ENCODE measurements around the gene FANCE. TPM values are rescaled to one million over a fixed set of nuclear protein-coding genes. Genes with fewer than 3 reads are reported as not detected.

The FANCE gene
- total RNA-seq (2022) (10.4 and 10.9 TPM in 2 replicates), Bru-seq, nascent RNA (percentile 58 among the genes with signal in this experiment), BruChase-seq, experiment 1, labeled RNA remaining after a 6-hour chase (percentile 54 among the genes with signal in this experiment), BruChase-seq, experiment 2, labeled RNA remaining after a 2-hour chase (percentile 59 among the genes with signal in this experiment)
- long read RNA-seq, partial matches to known transcripts: 1 of 35 reads
- long read RNA-seq, other reads (novel, unspliced or antisense): 32 of 35 reads

DNA sequence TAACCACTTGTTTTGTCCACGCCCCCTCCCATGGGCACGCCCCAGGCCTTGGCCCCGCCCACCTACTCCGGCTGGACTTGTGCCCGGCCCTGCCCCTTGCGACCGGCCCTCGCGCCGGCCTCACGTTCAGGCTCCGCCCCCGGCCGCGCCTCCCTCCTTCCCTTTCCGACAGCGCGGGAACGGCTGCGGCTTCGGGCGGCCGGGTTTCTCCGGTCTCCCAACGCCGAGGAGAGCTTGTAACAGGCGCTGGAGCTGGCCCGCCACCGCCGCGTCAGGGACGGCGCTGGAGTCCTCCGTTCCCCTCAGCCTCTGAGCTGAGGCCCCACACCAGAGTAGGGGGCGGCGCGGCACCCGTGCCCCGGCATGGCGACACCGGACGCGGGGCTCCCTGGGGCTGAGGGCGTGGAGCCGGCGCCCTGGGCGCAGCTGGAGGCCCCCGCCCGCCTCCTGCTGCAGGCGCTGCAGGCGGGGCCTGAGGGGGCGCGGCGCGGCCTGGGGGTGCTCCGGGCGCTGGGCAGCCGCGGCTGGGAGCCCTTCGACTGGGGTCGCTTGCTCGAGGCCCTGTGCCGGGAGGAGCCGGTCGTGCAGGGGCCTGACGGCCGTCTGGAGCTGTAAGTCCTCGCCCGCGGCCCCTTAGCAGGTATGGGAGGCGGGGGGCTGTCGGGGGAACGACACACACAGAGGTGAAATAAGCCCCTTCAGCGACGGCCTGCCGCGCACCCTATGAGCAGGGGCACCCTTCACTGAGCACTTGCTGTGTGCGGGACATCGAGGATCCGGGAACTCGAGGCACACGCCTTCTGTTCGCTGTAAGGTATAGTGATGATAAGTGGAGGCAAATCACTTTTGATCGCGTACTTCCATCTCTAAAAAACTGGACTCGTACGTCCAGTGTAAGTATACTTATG lies at the start of gene FANCE:
FANCE (plus strand) TSS at position 156 of the 908 bp plus-strand sequence; CDS start at position 364, 208 bp downstream.
- peak within 1 kb of the TSS; percentile 79 for H3K4me3 Mint-ChIP-seq (ENCODE audit: low read depth, unreplicated experiment)
- CTCF ChIA-PET: interaction anchor here (0.7 to 1.4 kb wide), 5 partner anchors 16 to 159 kb away, joined by 3 to 6 read pairs (median 4); partner anchors contain the start of genes PPARD and RPL10A
- no peak within 1 kb of the TSS for H3K27ac Mint-ChIP-seq (ENCODE audit: unreplicated experiment)
- no TSS peak for BruUV-seq (replicated peaks)
- TF ChIP-seq CTCF (IDR thresholded peaks at IDR 0.05; ENCODE audit: unreplicated experiment): no peak
- peaks cover 26% of the 10 kb centered on the region for H3K4me1 Mint-ChIP-seq (ENCODE audit: low read depth, unreplicated experiment)
- peaks cover 27% of the 10 kb centered on the region for H3K27me3 Mint-ChIP-seq (ENCODE audit: unreplicated experiment)
- H3K9me3 Mint-ChIP-seq (ENCODE audit: low read depth, unreplicated experiment): no peaks in the 10 kb centered on the region
- H3K36me3 Mint-ChIP-seq (ENCODE audit: insufficient read depth, unreplicated experiment): peaks cover 19% of the 10 kb centered on the region
- intact Hi-C loops (cut with micrococcal nuclease; ENCODE audit: unreplicated experiment): loop anchor here (5.0 kb wide), 1 partner anchor 60 kb away; no protein-coding TSS in a partner anchor
- peak; percentile 99 for DNase-seq

GRCh38 chr6:35402856-35403191 lies 49.3 kb upstream of the FANCE start:
- Mint-ChIP-seq H3K27me3 (ENCODE audit: unreplicated experiment) (no peaks in the 10 kb centered on the region), H3K27ac (ENCODE audit: unreplicated experiment) (peak overlapping the region; percentile 9), H3K36me3 (ENCODE audit: insufficient read depth, unreplicated experiment) (peaks cover 9% of the 10 kb centered on the region), H3K4me1 (ENCODE audit: low read depth, unreplicated experiment) (peaks cover 38% of the 10 kb centered on the region), H3K9me3 (ENCODE audit: low read depth, unreplicated experiment) (no peaks in the 10 kb centered on the region), H3K4me3 (ENCODE audit: low read depth, unreplicated experiment) (peak overlapping the region; percentile 5)
- BruUV-seq (replicated peaks): no TSS peak
- intact Hi-C loops (cut with micrococcal nuclease; ENCODE audit: unreplicated experiment): no loop called here
- CTCF ChIA-PET: no interaction called here
- no peak for TF ChIP-seq CTCF (IDR thresholded peaks at IDR 0.05; ENCODE audit: unreplicated experiment)
- DNase-seq: no peak

DNA sequence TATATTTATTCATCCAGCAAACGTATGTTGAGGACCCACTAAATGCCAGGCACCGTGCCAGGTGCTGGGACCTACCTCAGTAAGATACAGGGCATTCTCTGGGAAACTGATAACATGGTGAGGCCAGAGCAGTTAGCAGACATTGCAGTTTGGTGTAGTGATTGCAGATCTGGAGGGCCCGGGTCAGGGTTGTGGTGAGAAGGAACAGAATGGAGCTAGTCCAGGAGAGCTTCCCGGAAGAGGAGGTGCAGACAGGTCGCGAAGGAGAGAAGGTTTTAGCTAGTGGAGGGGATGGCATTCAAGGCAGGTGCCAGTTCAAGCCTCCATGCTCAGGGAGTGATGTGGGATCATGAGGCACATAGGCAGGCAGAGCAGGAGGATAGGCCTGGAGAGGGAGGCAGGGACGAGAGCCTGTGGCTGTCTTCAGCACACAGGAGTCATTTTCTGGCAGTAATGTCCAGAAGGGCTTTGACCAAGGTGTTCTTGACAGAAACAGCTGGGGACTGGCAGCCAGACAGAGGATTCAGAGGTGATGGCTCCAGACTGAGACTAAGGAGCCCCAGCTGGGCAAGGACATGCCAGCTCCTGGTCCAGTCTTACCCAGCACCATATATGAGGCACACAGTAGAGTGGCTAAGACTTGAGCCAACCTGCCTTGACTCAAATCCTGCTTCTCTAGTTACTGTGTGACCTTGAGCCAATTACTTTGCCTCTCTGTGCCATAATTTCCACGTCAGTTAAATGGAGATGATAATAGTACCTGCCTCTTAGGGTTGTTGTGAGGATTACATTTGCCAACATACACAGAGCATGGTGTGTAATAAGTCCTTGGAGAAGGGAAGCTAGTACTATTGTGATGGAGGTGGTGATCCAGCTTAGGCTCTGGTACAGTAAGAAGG lies 48.3 kb upstream of the FANCE start:
- intact Hi-C loops (cut with micrococcal nuclease; ENCODE audit: unreplicated experiment): no loop called here
- no peak for DNase-seq
- Mint-ChIP-seq H3K27me3 (ENCODE audit: unreplicated experiment) (no peaks in the 10 kb centered on the region), H3K9me3 (ENCODE audit: low read depth, unreplicated experiment) (no peaks in the 10 kb centered on the region), H3K27ac (ENCODE audit: unreplicated experiment) (no peak overlapping the region), H3K36me3 (ENCODE audit: insufficient read depth, unreplicated experiment) (peaks cover 9% of the 10 kb centered on the region), H3K4me3 (ENCODE audit: low read depth, unreplicated experiment) (no peak overlapping the region), H3K4me1 (ENCODE audit: low read depth, unreplicated experiment) (peaks cover 38% of the 10 kb centered on the region)
- CTCF ChIA-PET: interaction anchor here (0.7 to 1.0 kb wide), 3 partner anchors 11 to 94 kb away, joined by 3 to 5 read pairs (median 4); no protein-coding TSS in a partner anchor
- TF ChIP-seq CTCF (IDR thresholded peaks at IDR 0.05; ENCODE audit: unreplicated experiment): no peak
- BruUV-seq (replicated peaks): no TSS peak

All from Calu3 (cell line).